Activated CD4-positive, alpha-beta T cell treated with anti-CD3 and anti-CD28 coated beads, Interleukin-2, amount 10 ng/mL, durations not matched to agents 7 days and 5 days (primary cell): ENCODE results near the gene EVC2. TPM values are rescaled to one million over a fixed set of nuclear protein-coding genes. Genes with fewer than 3 reads are reported as not detected.

Source experiments
- CTCF ChIA-PET: fragments of 350-600 bp; sonication (Branson Sonifier 250); formaldehyde crosslinking; loops from one replicate; lab custom pipeline; 2021; ENCODE audit warnings: antibody characterized with exemption; lab: Charles Lee
- POLR2A ChIA-PET: fragments of 350-600 bp; sonication (Branson Sonifier 250); formaldehyde crosslinking; loops from one replicate; lab custom pipeline; 2021; ENCODE audit warnings: antibody characterized with exemption; lab: Charles Lee
- DNase-seq: peaks from one replicate; pipeline ENCODE4 v3.0.0-alpha.2; 2020
- H3K27ac Mint-ChIP-seq: one replicate; pipeline ENCODE4 v1.8.0; 2021; ENCODE audit warnings: mild to moderate bottlenecking, moderate library complexity, mixed read lengths
- H3K27me3 Mint-ChIP-seq: one replicate; pipeline ENCODE4 v1.8.0; 2021; ENCODE audit warnings: mixed read lengths
- H3K36me3 Mint-ChIP-seq: one replicate; pipeline ENCODE4 v1.8.0; 2021; ENCODE audit warnings: low read depth, mixed read lengths
- H3K4me1 Mint-ChIP-seq: one replicate; pipeline ENCODE4 v1.8.0; 2021; ENCODE audit warnings: mixed read lengths
- H3K4me3 Mint-ChIP-seq: one replicate; pipeline ENCODE4 v1.8.0; 2021; ENCODE audit warnings: mild to moderate bottlenecking, moderate library complexity, mixed read lengths
- H3K9me3 Mint-ChIP-seq: one replicate; pipeline ENCODE4 v1.8.0; 2021; ENCODE audit warnings: mixed read lengths
- total RNA-seq, 2 experiments: library from RNA; stranded (reverse); gene quantifications; one replicate each; pipeline ENCODE4 v1.2.3, GENCODE V29; 2021

EVC2 gene
- total RNA-seq, 2 experiments from 2014 or later = 0.56 to 0.72 TPM

DNA sequence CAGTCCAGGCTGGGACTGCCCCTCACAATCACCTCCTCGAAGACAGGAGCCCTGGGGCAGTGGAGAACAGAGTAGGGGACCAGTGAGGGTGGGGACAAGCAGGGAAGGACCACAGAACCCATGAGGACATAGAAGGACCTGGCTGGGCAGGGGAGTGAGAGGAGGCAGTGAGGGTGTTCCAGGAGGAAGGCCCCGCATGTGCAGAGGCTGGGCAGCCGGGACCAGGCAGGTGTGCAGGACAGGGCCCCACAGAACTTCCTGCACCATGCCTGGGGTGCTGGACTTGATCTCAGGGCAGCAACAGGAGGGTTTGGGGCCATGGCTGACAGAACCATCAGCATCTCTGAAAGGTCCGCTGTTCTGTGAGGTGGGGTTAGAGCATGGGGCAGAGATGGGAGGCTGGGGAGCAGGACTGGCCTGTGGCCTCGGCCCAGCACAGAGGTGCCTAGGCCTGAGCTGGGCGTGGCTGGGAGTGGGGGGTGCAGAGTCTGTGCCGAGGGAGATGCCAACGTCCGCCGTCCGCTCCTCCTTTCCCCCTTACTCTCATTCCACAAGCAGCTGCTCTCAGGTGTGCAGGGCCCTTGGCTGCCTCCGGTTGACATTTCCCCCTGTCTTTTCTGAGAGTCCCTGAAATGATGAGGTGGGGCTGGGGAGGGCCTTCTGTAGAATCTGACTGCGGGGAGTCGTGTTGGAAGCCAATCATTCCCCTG, 43.5 kb upstream of the EVC2 start:
- Mint-ChIP-seq H3K4me3 (no peak overlapping the region), H3K27ac (no peak overlapping the region), H3K36me3 (no peaks in the 10 kb centered on the region), H3K27me3 (no peaks in the 10 kb centered on the region), H3K9me3 (no peaks in the 10 kb centered on the region), H3K4me1 (no peaks in the 10 kb centered on the region)
- POLR2A ChIA-PET = no interaction called here
- CTCF ChIA-PET = no interaction called here
- DNase-seq = no peak

DNA sequence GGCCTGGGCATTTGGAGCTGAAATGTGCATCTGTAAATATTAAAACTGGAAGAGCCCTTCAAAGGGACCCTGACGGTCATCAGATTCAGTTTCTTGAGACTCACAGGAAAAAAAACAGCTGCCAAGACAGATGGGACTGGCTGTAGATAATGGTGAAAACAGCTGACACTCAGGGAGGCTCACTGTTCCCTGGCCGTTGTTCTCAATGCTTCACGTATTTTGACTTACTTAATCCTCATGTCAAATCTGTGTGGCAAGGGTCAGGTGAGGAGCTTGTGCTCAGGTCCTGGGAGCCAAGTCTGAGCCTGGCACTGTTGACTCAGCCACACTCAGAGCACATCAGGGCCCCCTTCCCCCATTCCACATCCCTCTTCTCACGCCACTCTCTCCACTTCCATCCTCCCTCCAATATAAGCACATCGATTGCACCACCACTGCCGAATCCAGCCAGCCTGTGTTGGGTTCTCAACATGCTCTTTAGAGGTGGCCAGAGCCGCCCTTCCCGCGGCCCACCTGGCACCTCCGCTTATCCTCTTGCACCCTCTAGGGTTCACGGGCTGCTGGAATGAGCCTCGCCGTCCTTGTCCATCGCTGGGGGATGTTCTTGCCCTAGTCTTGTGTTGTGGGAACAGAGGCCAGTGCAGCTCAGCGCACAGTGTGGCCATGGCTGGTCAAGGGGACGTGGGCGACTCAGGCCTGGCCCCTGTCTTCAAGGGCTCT, 42.7 kb upstream of the EVC2 start:
- no peaks in the 10 kb centered on the region for H3K9me3 Mint-ChIP-seq
- POLR2A ChIA-PET = no interaction called here
- H3K36me3 Mint-ChIP-seq = no peaks in the 10 kb centered on the region
- H3K4me3 Mint-ChIP-seq = no peak overlapping the region
- no peak for DNase-seq
- CTCF ChIA-PET = no interaction called here
- no peaks in the 10 kb centered on the region for H3K4me1 Mint-ChIP-seq
- H3K27ac Mint-ChIP-seq = no peak overlapping the region
- H3K27me3 Mint-ChIP-seq = no peaks in the 10 kb centered on the region

DNA sequence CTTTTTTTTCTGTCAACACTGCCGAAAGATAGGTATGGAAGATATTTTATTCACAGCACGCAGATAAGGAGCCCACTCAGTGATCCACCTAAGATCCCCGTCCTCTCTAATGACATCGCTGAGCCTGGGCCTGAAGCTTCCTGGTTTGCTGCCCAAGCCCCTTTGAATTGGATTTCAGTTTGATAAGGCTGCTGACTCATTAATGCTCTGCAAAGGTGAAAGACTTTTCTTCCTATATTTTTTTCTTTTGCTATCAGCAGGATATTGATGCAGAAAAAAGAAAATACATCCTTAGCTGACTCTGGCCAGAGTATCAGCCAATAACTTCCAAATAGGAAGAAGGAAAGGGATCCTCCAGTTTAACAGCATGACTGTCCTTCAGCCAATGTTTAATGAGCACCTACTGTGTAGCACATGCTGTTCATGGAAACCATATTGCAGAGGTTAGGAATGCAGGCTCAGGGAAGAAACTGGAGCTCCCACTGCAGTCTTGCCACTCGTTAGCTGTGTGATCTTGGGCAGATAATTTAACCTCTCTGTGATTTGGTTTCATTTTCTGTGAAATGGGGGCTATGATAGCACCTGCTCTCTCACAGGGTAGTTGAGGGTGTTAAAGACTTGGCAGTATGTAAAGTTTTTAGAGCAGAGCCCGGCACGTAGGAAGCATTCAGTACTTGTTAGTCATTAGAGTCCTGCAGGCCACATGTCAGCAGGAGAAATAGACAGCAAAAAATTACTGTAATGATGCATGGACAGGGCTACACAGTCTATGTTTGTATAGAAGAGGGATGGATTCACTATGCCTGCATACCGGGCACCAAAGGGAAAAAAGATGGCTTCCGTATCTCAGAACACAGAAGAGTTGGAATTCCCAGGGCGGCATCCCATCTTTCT, 41.9 kb upstream of the EVC2 start:
- CTCF ChIA-PET = no interaction called here

DNA sequence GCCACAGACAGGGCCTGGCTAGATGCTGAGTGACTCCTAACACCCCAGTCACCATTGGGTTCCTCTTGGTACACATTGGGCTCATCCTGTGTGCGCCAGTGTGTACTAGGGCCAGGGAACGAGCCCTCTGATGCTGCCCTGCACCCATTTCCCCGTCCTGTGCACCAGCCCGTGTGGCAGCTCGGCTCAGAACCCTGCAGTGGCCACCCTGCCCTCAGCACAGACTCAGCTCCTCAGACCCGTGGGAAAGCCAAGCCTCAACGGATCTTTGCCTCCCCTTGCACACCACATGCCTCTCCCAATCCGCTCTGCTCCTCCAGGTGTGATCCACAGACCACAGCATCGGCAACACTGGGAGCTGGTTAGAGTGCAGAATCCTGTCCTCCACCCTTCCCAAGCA, 41.2 kb upstream of the EVC2 start:
- no peak overlapping the region for H3K4me3 Mint-ChIP-seq
- no peaks in the 10 kb centered on the region for H3K9me3 Mint-ChIP-seq
- no peak overlapping the region for H3K27ac Mint-ChIP-seq
- ChIA-PET POLR2A (no interaction called here), CTCF (no interaction called here)
- DNase-seq = no peak
- H3K36me3 Mint-ChIP-seq = no peaks in the 10 kb centered on the region
- H3K27me3 Mint-ChIP-seq = no peaks in the 10 kb centered on the region
- no peaks in the 10 kb centered on the region for H3K4me1 Mint-ChIP-seq

More for the DNA sequence above, 41.9 kb upstream of the EVC2 start:
- Mint-ChIP-seq H3K27ac (no peak overlapping the region), H3K4me1 (no peaks in the 10 kb centered on the region), H3K27me3 (no peaks in the 10 kb centered on the region), H3K36me3 (no peaks in the 10 kb centered on the region), H3K4me3 (no peak overlapping the region), H3K9me3 (no peaks in the 10 kb centered on the region)
- POLR2A ChIA-PET = no interaction called here
- no peak for DNase-seq

DNA sequence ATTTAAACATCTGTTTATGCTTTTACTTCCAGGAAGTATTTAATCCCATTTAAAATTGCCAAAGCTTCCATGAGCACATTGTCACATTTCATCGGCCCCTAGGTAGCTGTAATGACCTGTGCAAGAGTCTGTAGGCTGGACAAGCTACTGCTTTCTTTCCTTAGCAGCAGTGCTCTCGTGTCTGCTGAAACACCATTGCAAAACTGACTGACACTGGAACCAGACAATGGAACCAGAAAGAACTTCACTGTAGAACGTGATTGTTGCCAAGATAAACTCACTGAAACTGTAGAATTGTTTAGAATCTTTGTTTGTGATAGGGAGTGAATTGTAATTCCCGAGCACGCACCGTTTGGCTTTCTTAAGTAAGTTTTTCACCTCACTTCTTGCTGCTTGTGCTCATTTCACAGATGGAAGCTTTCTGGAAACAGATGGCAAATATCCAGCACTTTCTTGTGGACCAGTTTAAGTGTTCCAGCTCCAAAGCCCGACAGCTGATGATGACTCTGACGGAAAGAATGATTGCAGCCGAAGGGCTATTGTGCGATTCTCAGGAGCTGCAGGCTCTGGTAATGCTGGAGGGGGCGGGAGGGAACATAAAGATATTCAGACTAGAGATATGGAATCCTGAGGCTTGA, 39.5 kb upstream of the EVC2 start:
- H3K27ac Mint-ChIP-seq = no peak overlapping the region
- CTCF ChIA-PET = no interaction called here

DNA sequence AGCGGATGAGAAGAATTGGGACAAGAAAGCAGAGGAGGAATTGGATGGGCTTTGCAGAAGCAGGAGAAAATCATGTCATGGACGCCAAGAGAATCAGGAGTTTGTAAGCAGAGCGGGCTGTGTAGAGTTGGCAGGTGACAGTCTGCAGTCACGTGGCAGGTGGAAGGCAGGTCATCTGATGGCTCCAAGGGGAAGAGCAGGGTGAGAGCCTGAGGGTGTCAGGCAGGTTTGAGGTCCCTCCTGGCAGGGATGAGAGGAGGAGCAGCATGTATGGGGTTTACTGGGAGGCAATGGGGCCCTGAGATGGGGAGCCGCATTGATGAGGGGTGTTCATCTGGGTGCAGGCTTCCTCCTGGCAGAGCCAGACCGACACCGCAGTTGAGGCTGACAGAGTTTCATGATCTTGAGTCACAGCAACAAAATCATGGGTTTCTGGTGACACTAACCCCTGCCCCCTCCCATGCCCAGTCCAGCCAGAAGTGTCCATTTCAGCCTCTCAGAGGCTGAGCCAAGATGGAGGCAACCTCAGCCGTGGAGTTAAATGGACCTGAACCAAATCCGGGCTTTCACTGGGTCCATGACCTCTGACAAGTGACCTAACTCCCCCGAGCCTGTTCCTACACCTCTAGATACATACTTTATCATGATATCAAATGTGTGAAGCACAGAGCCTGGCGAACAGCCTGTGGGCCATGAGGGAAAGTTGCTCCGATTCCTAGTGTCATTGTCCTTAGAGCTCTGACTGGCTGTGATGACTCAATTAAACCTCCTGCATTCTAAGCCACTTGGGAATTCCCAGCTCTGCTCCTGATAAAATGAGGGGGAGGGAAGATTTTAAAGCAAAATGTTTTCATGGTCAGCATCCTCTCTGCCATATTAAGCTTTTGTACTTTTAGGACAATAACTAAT, 38.7 kb upstream of the EVC2 start:
- Mint-ChIP-seq H3K36me3 (no peaks in the 10 kb centered on the region), H3K4me1 (no peaks in the 10 kb centered on the region), H3K4me3 (no peak overlapping the region), H3K27ac (no peak overlapping the region), H3K9me3 (no peaks in the 10 kb centered on the region), H3K27me3 (no peaks in the 10 kb centered on the region)
- ChIA-PET POLR2A (no interaction called here), CTCF (no interaction called here)
- DNase-seq = no peak

More for the DNA sequence above, 39.5 kb upstream of the EVC2 start:
- Mint-ChIP-seq H3K4me1 (no peaks in the 10 kb centered on the region), H3K9me3 (no peaks in the 10 kb centered on the region), H3K36me3 (no peaks in the 10 kb centered on the region), H3K4me3 (no peak overlapping the region), H3K27me3 (no peaks in the 10 kb centered on the region)
- no peak for DNase-seq
- POLR2A ChIA-PET = no interaction called here

DNA sequence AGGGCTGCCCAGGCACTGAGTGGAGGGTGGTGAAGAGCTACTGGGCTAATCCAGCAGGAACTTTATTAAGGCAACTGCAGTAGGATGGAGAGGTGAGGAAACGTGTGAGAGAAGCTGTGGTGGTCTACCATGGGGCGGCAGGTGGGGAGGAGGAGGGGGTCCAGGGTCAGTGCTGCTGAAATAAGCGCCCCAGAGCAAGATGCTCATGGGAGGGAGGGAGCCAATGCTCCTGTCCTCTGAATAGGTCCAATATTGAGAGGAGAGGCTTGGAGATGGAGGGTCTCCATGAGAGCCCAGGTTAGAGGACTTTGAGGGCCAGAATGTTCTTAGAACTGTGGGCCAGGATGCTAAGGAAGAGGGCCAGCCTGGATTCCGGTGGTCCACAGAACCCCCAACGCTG, 37.9 kb upstream of the EVC2 start:
- no peaks in the 10 kb centered on the region for H3K4me1 Mint-ChIP-seq
- H3K36me3 Mint-ChIP-seq = no peaks in the 10 kb centered on the region
- H3K4me3 Mint-ChIP-seq = no peak overlapping the region
- DNase-seq = no peak
- ChIA-PET POLR2A (no interaction called here), CTCF (no interaction called here)
- no peaks in the 10 kb centered on the region for H3K27me3 Mint-ChIP-seq
- no peaks in the 10 kb centered on the region for H3K9me3 Mint-ChIP-seq
- no peak overlapping the region for H3K27ac Mint-ChIP-seq

DNA sequence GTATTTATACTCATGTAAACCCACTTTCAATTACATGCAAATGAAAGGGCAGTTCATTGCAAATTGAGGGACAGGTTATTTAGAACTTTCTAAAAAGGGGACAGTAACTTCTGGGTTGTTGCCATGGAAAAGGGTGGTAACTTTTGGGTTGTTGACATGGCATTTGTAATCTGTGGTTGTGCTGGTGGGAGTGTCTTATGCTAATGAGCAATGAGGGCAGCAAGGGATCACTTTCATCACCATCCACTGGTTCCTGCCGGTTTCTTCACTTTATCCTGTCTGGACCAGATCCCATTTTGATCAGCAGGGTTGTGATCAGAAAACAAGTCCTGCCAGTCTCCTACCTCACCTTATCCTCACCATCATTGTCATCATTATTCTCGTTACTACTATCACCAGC, 34.6 kb upstream of the EVC2 start:
- no peak overlapping the region for H3K4me3 Mint-ChIP-seq

DNA sequence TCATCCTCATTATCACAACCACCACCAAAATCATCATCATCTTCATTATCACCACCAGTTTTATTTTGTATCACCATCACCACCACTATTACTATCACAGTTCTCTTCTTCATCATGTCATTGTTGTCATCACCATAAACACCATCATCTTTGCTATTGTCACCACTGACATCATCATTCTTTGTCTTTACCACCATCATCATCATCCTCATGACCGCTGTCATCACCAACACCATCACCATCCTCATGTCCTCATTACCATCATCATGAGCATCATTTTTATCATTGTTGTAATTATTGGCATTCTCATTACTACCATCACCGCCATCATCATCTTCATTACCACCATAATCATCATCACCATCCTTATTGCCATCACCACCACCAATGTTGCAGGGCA, 34.0 kb upstream of the EVC2 start:
- H3K27me3 Mint-ChIP-seq = no peaks in the 10 kb centered on the region
- ChIA-PET POLR2A (no interaction called here), CTCF (no interaction called here)
- H3K27ac Mint-ChIP-seq = no peak overlapping the region
- H3K36me3 Mint-ChIP-seq = no peaks in the 10 kb centered on the region
- no peaks in the 10 kb centered on the region for H3K9me3 Mint-ChIP-seq
- no peak for DNase-seq
- H3K4me3 Mint-ChIP-seq = no peak overlapping the region
- no peaks in the 10 kb centered on the region for H3K4me1 Mint-ChIP-seq

More for the DNA sequence above, 34.6 kb upstream of the EVC2 start:
- CTCF ChIA-PET = no interaction called here
- H3K9me3 Mint-ChIP-seq = no peaks in the 10 kb centered on the region
- H3K36me3 Mint-ChIP-seq = no peaks in the 10 kb centered on the region
- no peaks in the 10 kb centered on the region for H3K4me1 Mint-ChIP-seq
- POLR2A ChIA-PET = no interaction called here
- H3K27ac Mint-ChIP-seq = no peak overlapping the region
- H3K27me3 Mint-ChIP-seq = no peaks in the 10 kb centered on the region
- no peak for DNase-seq

DNA sequence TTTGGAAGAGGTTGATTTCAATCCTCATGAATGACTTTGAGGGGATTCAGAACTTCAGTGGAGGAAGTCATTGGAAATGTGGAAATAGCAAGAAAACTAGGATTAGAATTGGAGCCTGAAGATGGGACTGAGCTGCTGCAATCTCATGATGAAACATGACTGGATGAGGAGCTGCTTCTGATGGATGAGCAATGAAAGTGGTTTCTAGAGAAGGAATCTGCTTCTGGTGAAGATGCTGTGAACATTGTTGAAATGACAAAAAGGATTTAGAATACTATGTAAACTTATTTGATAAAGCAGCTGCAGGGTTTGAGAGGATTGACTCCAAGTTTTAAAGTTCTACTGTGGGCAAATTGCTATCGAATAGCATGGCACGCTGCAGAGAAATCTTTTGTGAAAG, 29.7 kb upstream of the EVC2 start:
- Mint-ChIP-seq H3K4me1 (no peaks in the 10 kb centered on the region), H3K36me3 (no peaks in the 10 kb centered on the region), H3K4me3 (no peak overlapping the region), H3K27ac (no peak overlapping the region), H3K27me3 (no peaks in the 10 kb centered on the region), H3K9me3 (no peaks in the 10 kb centered on the region)
- POLR2A ChIA-PET = no interaction called here
- DNase-seq = no peak
- CTCF ChIA-PET = interaction anchor here (0.5 kb wide), 1 partner anchor 84 kb away, joined by 4 read pairs; no protein-coding TSS in a partner anchor

DNA sequence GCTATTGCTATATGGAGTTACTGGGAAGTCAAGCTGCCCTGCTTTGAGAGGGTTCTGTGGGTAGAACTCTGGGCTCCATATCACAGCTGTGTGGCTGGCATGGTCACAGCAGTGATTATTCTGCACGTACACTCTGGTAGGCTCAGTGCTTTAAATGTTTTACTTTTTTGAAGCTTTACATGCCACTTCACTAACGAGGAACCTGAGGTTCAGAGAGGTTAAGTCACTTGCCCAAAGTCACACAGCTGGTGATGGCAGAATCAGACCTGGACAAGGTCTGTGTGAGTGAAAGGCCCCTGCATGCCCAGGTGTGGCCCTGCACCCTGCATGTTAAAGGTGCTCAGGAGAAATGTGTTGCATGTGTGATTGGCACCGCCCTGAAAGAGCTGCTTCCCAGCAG, 27.1 kb upstream of the EVC2 start:
- ChIA-PET CTCF (interaction anchor here (1.1 kb wide), 1 partner anchor 11 kb away, joined by 3 read pairs; no protein-coding TSS in a partner anchor), POLR2A (no interaction called here)
- no peaks in the 10 kb centered on the region for H3K9me3 Mint-ChIP-seq
- H3K4me1 Mint-ChIP-seq = no peaks in the 10 kb centered on the region
- DNase-seq = no peak
- H3K4me3 Mint-ChIP-seq = no peak overlapping the region
- H3K27me3 Mint-ChIP-seq = no peaks in the 10 kb centered on the region
- H3K36me3 Mint-ChIP-seq = no peaks in the 10 kb centered on the region
- no peak overlapping the region for H3K27ac Mint-ChIP-seq

DNA sequence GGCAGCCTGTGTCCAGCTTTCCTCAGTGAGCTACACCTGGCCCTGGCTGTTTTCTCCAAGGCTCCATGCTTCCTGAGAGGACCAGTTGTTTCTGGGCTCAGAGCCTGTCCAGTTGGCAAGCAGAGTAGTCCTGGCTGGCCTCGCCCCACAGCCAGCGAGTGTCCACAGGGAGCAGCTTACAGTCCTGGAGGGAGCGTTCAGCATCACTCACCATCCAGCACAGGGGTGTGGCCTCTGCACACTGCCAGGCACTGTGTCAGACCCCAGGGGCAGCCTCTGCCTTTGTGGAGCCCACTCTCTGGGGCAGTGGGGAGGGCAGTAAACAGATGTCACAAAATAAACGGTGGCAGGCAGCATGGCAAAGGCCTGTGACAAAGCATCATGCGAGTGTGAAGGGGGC, 26.5 kb upstream of the EVC2 start:
- CTCF ChIA-PET = interaction anchor here (1.1 kb wide), 1 partner anchor 10 kb away, joined by 3 read pairs; no protein-coding TSS in a partner anchor
- Mint-ChIP-seq H3K27ac (no peak overlapping the region), H3K27me3 (no peaks in the 10 kb centered on the region), H3K4me1 (no peaks in the 10 kb centered on the region), H3K36me3 (no peaks in the 10 kb centered on the region), H3K4me3 (no peak overlapping the region), H3K9me3 (no peaks in the 10 kb centered on the region)
- POLR2A ChIA-PET = no interaction called here
- no peak for DNase-seq
